ENCODE data around the gene NAT8.
A peak's percentile ranks its signal among the peaks of the same experiment; 100 is the strongest.
"Not testable (repeated sequence)": the region's sequence is repeated elsewhere in the genome, so short reads cannot be mapped to it uniquely, and the experiment has no call there.

NAT8 gene

GRCh38 chr2:73642338-73643018, at the start of gene NAT8:
Gene NAT8 (minus strand): TSS chr2:73642422. CDS start chr2:73641628, 794 bp downstream.
- H3K4me1 Mint-ChIP-seq = no peaks in the 10 kb centered on the region
- no peaks in the 10 kb centered on the region for H3K9me3 Mint-ChIP-seq
- H3K27ac Mint-ChIP-seq (ENCODE audit: low read depth) = no peak within 1 kb of the TSS
- DNase-seq (ENCODE audit: low spot score in 2 of 2) (no peak), ATAC-seq (replicated peaks; ENCODE audit: extremely low read depth, poor library complexity, severe bottlenecking) (no peak)
- H3K36me3 Mint-ChIP-seq (ENCODE audit: insufficient read depth) = no peaks in the 10 kb centered on the region
- H3K4me3 Mint-ChIP-seq = no peak within 1 kb of the TSS
- peaks cover 61% of the 10 kb centered on the region for H3K27me3 Mint-ChIP-seq

GRCh38 chr2:73690372-73691088, 48.3 kb upstream of the NAT8 start:
- not testable (repeated sequence) for H3K4me1 Mint-ChIP-seq; H3K27ac Mint-ChIP-seq (ENCODE audit: low read depth); H3K4me3 Mint-ChIP-seq; H3K36me3 Mint-ChIP-seq (ENCODE audit: insufficient read depth); H3K9me3 Mint-ChIP-seq; DNase-seq (ENCODE audit: low spot score in 2 of 2); H3K27me3 Mint-ChIP-seq
- ATAC-seq (replicated peaks; ENCODE audit: extremely low read depth, poor library complexity, severe bottlenecking) = peak; percentile 64

GRCh38 chr2:73688494-73688893, 46.3 kb upstream of the NAT8 start:
- not testable (repeated sequence) for H3K27ac Mint-ChIP-seq (ENCODE audit: low read depth); H3K4me3 Mint-ChIP-seq; H3K27me3 Mint-ChIP-seq; H3K9me3 Mint-ChIP-seq; H3K36me3 Mint-ChIP-seq (ENCODE audit: insufficient read depth); ATAC-seq (replicated peaks; ENCODE audit: extremely low read depth, poor library complexity, severe bottlenecking); DNase-seq (ENCODE audit: low spot score in 2 of 2); H3K4me1 Mint-ChIP-seq

- no peak for DNase-seq (ENCODE audit: low spot score in 2 of 2)
- no peaks in the 10 kb centered on the region for H3K36me3 Mint-ChIP-seq (ENCODE audit: insufficient read depth)
These were observed 43.7 kb upstream of the NAT8 start for GRCh38 chr2:73685764-73686438.

GRCh38 chr2:73684905-73685304, 42.7 kb upstream of the NAT8 start:
- not testable (repeated sequence) for H3K27ac Mint-ChIP-seq (ENCODE audit: low read depth); ATAC-seq (replicated peaks; ENCODE audit: extremely low read depth, poor library complexity, severe bottlenecking)
- H3K27me3 Mint-ChIP-seq = peaks cover 19% of the 10 kb centered on the region

More at GRCh38 chr2:73685764-73686438, 43.7 kb upstream of the NAT8 start:
- H3K27ac Mint-ChIP-seq (ENCODE audit: low read depth) = no peak overlapping the region
- no peak overlapping the region for H3K4me3 Mint-ChIP-seq
- H3K27me3 Mint-ChIP-seq = peaks cover 19% of the 10 kb centered on the region
- no peaks in the 10 kb centered on the region for H3K4me1 Mint-ChIP-seq
- H3K9me3 Mint-ChIP-seq = peaks cover 5% of the 10 kb centered on the region
- no peak for ATAC-seq (replicated peaks; ENCODE audit: extremely low read depth, poor library complexity, severe bottlenecking)

GRCh38 chr2:73684325-73684724, 42.1 kb upstream of the NAT8 start:
- not testable (repeated sequence) for DNase-seq (ENCODE audit: low spot score in 2 of 2); H3K4me3 Mint-ChIP-seq; ATAC-seq (replicated peaks; ENCODE audit: extremely low read depth, poor library complexity, severe bottlenecking); H3K4me1 Mint-ChIP-seq; H3K27ac Mint-ChIP-seq (ENCODE audit: low read depth); H3K36me3 Mint-ChIP-seq (ENCODE audit: insufficient read depth); H3K9me3 Mint-ChIP-seq
- peaks cover 19% of the 10 kb centered on the region for H3K27me3 Mint-ChIP-seq

More at GRCh38 chr2:73684905-73685304, 42.7 kb upstream of the NAT8 start:
- H3K9me3 Mint-ChIP-seq; H3K4me3 Mint-ChIP-seq; DNase-seq (ENCODE audit: low spot score in 2 of 2); H3K36me3 Mint-ChIP-seq (ENCODE audit: insufficient read depth); H3K4me1 Mint-ChIP-seq: not testable (repeated sequence)

GRCh38 chr2:73679951-73680571, 37.8 kb upstream of the NAT8 start:
- ATAC-seq (replicated peaks; ENCODE audit: extremely low read depth, poor library complexity, severe bottlenecking); H3K9me3 Mint-ChIP-seq; H3K36me3 Mint-ChIP-seq (ENCODE audit: insufficient read depth); DNase-seq (ENCODE audit: low spot score in 2 of 2); H3K4me1 Mint-ChIP-seq; H3K27ac Mint-ChIP-seq (ENCODE audit: low read depth); H3K4me3 Mint-ChIP-seq: not testable (repeated sequence)
- peaks cover 34% of the 10 kb centered on the region for H3K27me3 Mint-ChIP-seq

GRCh38 chr2:73679237-73679636, 37.0 kb upstream of the NAT8 start:
- not testable (repeated sequence) for H3K36me3 Mint-ChIP-seq (ENCODE audit: insufficient read depth); H3K27ac Mint-ChIP-seq (ENCODE audit: low read depth); H3K4me1 Mint-ChIP-seq; H3K4me3 Mint-ChIP-seq; ATAC-seq (replicated peaks; ENCODE audit: extremely low read depth, poor library complexity, severe bottlenecking); H3K9me3 Mint-ChIP-seq; DNase-seq (ENCODE audit: low spot score in 2 of 2)
- H3K27me3 Mint-ChIP-seq = peaks cover 34% of the 10 kb centered on the region

- not testable (repeated sequence) for ATAC-seq (replicated peaks; ENCODE audit: extremely low read depth, poor library complexity, severe bottlenecking); H3K4me3 Mint-ChIP-seq; H3K9me3 Mint-ChIP-seq; H3K36me3 Mint-ChIP-seq (ENCODE audit: insufficient read depth); H3K4me1 Mint-ChIP-seq; DNase-seq (ENCODE audit: low spot score in 2 of 2); H3K27ac Mint-ChIP-seq (ENCODE audit: low read depth)
- peaks cover 32% of the 10 kb centered on the region for H3K27me3 Mint-ChIP-seq
These were observed 35.8 kb upstream of the NAT8 start for GRCh38 chr2:73678008-73678407.

- not testable (repeated sequence) for DNase-seq (ENCODE audit: low spot score in 2 of 2); H3K36me3 Mint-ChIP-seq (ENCODE audit: insufficient read depth); H3K4me1 Mint-ChIP-seq; ATAC-seq (replicated peaks; ENCODE audit: extremely low read depth, poor library complexity, severe bottlenecking); H3K9me3 Mint-ChIP-seq; H3K27ac Mint-ChIP-seq (ENCODE audit: low read depth); H3K4me3 Mint-ChIP-seq
- peaks cover 15% of the 10 kb centered on the region for H3K27me3 Mint-ChIP-seq
These were observed 34.0 kb upstream of the NAT8 start for GRCh38 chr2:73676211-73676610.

- DNase-seq (ENCODE audit: low spot score in 2 of 2); H3K27ac Mint-ChIP-seq (ENCODE audit: low read depth); H3K36me3 Mint-ChIP-seq (ENCODE audit: insufficient read depth); H3K4me3 Mint-ChIP-seq; H3K9me3 Mint-ChIP-seq; H3K4me1 Mint-ChIP-seq; ATAC-seq (replicated peaks; ENCODE audit: extremely low read depth, poor library complexity, severe bottlenecking): not testable (repeated sequence)
- peaks cover 15% of the 10 kb centered on the region for H3K27me3 Mint-ChIP-seq
These were observed 32.5 kb upstream of the NAT8 start for GRCh38 chr2:73674696-73675157.

GRCh38 chr2:73669976-73670375, 27.8 kb upstream of the NAT8 start:
- not testable (repeated sequence) for H3K4me1 Mint-ChIP-seq; H3K36me3 Mint-ChIP-seq (ENCODE audit: insufficient read depth); DNase-seq (ENCODE audit: low spot score in 2 of 2); H3K4me3 Mint-ChIP-seq; H3K9me3 Mint-ChIP-seq; ATAC-seq (replicated peaks; ENCODE audit: extremely low read depth, poor library complexity, severe bottlenecking); H3K27ac Mint-ChIP-seq (ENCODE audit: low read depth)
- peaks cover 36% of the 10 kb centered on the region for H3K27me3 Mint-ChIP-seq
